HuH-7.5 (cell line): ENCODE data around the gene BRSK2.

Experiments
- DNase-seq: peaks from one replicate; pipeline ENCODE4 v3.0.0; 2011; ENCODE audit warnings: low spot score

BRSK2 gene

DNA sequence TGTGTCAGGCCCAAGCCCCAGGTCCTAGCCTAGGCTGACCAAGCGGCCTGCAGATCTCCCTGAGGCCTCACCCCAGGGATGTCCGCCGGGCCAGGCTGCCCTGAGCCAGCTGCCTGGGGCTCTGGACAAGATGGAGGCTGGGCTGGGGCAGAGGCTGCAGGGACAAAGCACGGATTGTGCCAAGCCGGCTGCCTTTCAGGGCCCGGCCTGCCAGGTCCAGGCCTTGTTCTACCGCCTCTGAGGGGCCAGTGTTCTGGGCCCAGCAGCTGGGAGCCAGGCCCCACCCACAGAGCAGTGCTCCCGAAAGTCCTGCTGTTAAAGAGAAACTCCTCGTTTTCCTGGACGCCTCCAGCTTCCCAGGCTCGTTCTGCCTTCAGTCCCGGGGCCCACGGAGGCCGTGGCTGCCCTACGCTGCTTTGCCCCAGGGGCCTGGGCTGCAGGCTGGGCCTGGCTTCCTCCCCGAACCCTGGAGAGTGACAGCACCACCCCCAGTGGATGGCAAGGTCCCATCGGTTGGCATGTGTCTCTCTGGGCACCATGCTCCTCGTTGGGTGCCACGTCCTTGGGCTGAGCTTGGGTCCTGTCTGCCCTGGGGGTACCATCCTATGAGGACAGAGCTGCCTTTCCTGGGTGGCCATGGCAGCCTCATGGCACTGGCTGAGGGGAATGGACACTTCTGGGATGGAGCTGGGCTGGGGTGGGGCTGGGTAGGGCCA lies 7.6 kb downstream of the BRSK2 start:
- DNase-seq = no peak

GRCh38 chr11:1397862-1398527 lies 8.3 kb downstream of the BRSK2 start:
- DNase-seq = no peak

DNA sequence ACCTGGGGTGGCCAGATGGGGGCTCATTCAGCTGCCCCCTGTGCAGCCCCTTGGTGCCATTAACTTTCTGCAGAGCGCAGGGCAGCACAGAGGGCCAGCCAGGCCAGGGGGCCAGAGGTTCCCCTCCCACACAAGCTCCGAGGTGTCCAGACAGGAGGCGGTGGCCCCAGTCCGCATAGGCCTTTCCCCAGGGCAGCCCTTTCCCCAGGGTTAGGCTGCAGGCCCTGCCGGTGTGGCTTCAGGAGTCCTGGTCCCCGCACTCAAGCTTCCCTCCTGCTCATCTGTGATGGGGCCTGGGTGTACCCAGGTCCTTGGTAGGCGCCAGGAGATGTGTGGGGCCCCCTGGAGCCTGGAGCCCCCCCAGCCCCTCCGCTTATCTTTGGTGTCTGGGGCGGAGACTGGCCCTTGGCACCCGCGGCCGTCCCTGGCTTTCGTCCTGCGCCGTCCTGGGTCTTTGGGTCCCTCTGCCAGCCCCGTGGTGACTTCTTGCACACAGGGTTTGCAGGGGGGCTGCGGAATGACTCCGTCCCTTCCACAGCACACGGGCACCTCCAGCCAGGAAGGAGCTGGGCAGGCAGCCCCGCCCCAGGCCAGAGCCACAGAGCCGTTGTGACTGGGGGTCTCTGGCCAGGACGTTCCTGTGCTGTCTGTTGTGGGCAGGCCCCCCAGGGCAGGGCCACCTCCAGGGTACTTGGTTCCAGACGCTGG lies 8.9 kb downstream of the BRSK2 start:
- no peak for DNase-seq

GRCh38 chr11:1399386-1400316 lies 9.9 kb downstream of the BRSK2 start:
- DNase-seq = no peak

DNA sequence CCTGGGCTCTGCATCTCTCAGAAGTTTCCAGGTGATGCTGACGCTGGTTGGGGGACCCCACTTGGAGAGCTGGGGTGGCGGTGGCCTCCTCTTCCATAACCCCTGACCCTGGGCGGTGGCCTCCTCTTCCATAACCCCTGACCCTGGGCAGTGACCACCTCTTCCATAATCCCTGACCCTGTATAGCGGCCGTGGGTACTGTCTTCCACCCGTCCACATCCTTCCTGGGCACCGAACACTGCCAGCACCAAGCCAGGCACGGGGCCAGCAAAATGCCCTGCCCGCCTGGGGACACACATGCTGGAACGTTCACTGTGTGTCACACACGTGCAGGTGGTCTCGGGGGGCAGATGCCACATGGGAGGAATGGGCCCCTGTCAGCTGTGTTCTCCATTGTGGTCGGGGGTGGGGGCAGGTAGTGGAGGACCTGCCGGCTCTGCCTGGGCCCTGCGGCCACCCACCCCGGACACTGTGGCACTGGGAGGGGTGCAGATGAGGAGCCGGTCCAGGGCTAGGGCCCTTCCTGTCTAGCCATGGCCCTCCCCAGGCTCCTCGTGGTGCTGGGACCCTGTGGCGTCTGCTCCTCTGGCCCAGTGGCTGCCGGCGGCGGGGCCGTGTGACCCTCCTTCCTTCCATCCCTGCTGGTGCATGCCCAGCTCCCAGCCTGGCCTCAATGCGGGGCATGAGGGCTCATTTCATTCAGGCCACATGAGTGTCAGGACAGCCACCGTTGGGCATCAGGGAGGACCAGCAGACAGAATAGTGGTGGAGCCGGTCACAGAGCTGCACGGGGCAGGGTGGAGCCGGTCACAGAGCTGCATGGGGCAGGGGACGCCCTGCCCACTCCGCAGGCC lies 10.8 kb downstream of the BRSK2 start:
- no peak for DNase-seq

- no peak for DNase-seq
These were observed 11.4 kb downstream of the BRSK2 start for GRCh38 chr11:1401171-1401445.

DNA sequence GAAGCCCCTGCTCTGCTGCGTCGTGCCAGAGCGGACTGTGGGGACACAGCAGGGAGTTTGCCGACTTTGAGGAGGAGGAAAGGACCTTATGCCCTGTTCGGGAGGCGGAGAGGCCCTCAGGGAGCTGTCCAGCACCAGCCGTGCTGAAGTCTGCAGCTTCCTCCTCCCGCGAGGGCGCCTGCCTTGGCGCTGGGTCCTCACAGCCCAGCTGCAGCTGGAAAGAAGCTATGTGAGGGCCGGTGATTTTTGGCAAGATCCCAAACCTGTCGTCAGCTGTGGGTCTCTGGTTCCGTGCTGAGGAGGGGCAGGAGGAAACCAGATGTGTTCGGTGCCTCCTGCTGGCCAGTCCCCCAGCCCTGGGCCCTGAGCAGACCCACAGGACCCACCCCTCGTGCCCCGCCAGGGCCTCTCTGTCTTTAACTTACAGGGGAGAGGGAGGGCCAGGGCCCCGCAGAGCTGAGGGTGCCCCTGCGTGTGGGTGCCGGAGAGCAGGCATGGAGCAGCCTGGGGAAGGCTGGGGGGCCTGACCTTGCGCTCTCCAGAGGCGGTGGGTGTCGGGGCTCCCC lies 12.0 kb downstream of the BRSK2 start:
- peak; percentile 80 for DNase-seq

GRCh38 chr11:1402355-1403077 lies 12.8 kb downstream of the BRSK2 start:
- no peak for DNase-seq

DNA sequence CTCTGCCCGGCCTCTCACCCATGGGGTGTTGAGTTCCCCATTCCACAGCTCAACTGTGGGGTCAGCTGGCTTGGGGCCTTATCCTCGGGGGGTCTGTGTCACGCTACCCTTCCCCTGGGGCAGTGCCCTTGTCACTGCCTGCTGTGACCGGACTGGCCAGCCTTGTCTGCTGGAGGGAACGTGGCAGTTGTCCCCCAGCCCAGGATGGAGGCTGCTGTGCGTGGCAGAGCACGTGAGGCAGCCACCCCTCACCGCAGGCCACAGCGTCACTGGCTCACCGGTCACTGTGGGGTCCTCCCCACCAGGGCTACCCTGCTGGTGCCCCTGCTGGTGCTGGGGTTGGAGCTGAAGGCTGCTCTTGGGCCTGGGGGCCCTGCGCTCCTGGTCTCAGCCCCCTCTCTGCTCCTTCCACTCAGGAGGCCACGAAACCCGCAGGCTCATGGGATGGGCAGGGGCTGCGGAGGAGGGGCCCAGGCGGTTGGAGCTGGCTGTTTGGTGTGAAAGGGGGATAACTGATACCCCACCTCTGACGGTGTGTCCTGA lies 13.4 kb downstream of the BRSK2 start:
- DNase-seq = no peak

DNA sequence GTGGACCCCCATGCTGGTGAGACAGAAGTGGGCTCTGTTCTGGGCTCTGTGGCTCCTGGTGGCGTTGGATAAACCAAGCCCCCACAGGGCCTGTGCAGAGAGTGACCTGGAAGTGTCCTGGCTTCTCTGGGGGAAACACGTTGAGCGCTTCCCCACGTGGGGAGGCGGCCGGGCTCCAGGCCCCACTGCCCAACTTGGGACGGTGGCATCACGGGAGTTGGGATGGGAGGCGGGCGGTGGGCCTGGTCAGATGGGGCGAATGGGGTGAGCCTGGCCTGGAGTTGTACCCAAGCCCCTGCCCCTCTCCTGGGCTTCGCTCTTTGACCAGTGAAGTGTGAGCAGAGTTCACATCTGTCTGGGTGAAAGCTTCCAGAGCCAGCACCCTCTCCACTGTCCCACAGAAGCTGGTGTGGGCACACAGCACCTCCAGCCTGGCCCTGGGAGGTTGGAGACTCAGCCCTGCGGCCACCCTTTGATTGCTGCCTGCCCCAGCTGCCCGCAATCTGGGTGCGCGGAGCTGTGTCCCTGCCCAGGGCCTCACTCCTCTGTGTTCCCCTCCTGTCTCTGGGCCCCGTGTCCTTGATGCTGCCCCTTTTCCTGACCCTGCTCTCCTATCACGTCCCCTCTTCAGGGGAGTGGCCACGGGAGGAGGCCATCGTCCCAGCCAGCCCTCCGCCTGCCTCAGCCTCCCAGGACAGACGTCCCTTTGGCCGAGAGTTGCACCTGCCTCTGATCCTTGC lies 14.2 kb downstream of the BRSK2 start:
- no peak for DNase-seq

DNA sequence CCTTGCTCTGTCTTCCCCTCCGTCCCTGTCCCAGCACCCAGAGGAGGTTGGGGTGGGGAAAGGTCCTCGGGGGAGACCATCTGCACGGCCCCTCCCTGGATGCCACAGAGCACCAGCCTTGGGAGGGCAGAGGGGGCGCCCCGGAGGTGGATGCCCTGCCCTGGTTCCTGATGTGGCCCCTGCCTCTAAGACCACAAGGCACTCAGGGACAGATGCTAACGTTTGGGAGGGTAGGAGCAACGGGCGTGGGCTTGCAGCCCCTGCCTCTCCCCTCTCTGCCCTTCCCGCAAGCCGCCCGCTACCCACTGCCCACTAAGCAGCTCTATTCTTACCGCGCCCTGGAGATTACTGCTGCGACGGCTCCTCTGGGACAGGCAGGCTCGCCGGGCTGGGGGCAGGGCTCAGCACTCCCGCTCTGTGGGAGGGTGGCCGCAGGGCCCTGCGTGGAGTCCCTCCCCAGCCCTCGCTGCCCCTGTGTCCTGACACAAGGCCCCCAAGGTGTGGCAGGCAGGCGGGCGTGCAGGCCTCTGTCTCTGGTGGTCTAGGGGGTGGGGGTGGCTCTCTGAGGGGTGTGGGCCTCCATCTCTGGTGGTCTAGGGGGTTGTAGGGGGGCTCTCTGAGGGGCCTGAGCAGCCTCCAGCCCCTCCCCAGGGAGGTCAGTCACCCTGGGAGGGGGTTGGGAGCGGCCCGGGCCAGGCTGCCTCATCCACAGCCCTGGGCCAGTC lies 14.9 kb downstream of the BRSK2 start:
- DNase-seq = no peak

DNA sequence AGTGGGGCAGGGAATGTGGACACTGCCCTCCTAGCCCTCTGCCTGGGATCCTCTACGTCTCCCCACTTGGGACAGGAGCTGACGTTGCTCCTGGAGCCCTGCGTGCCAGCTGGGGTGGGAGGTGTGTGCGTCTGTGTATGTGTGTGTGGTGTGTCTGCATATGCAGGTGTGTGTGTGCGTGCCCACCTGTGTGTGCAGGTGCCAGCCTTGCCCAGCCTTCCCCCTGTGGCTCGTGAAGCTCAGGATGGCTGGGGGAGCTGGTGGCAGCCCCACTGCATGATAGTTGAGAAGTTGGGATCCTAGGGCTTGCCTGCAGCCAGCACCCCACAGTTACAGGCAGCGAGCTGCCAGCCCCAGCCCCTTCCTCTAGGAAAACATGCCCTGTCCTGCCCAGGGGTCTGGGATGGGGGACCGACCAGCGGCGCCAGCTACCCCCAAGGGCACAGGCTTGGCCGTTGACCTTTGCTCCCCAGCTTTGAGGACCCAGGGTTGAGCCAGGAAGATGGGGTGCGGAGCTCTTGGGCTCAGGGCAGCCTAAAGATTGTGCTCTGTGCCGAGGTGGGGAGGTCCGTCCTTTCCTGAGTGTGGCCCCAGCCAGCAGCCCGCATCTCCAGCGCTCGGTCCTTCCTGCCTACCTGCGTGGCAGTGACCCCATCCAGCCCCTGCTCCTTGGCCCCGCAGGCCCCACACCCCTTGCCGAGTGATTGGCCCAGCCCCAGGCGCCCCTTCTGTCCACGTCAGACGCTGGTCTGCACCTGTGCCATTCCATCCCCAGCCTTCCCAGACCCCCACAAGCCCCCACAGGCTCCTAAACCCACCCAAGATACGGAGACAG lies 15.7 kb downstream of the BRSK2 start:
- no peak for DNase-seq

DNA sequence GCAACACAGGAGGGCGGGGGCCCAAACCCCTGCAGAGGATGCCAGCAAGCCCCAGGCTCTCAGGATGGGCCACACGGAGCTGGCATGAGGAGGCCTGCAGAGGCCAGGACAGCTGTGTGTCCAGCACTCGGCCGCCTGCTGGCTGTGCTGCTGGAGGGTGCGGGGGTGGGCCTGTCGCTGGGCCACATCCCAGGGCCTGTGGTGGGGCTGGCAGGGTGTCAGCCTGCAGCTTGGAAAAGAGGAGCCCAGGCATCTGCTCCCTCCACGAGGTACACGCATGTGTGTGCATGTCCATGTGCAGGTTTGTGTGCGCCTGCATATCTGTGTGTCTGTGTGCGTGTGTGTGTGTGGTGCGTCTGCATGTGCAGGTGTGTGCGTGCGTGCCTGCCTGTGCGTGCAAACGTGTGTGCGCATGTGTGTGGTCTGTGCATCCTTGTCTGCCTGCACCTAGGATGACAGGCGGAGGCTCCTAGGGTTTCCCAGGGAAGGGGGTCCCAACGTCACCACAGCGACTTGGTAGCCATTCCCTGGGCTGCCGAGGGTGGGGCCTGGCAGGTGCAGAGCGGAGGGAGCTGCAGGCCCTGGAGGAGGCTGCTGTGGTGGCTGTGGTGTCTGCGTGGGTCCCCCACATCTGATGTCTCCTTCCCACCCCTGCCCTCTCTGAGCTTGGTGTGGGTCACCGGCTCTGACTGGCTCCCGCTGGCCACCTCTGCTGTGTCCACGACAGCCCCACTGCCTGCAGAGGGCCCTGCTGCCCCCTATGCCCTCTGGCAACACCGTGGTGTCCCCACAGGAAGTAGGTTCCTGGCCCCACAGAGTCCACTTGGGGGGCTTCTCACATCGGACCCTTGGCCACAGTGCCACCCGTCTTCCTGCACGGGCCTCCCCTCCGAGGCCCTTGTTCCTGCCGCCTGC lies 17.1 kb downstream of the BRSK2 start:
- no peak for DNase-seq

GRCh38 chr11:1407668-1408067 lies 17.9 kb downstream of the BRSK2 start:
- no peak for DNase-seq

- DNase-seq = no peak
These were observed 18.6 kb downstream of the BRSK2 start for GRCh38 chr11:1408346-1408745.

GRCh38 chr11:1409108-1409851 lies 19.5 kb downstream of the BRSK2 start:
- no peak for DNase-seq
